Adrenal gland (tissue), 12 donors: Measurements from ENCODE around the gene RPH3AL. TPM values are rescaled to one million over a fixed set of nuclear protein-coding genes. Genes with fewer than 3 reads are reported as not detected.

Experiments
- DNase-seq, 7 donors: peaks; one replicate each; pipeline ENCODE4 v3.0.0-alpha.2; 2019 to 2020
- H3K27ac ChIP-seq, 5 donors: fragments of 200-600 bp; sonication (generic) in 4 of 5; 1 replicate in 3 of 5; 2 replicates in 2 of 5; pipeline versions ENCODE4 v1.5.1 to v1.8.0; 2016 to 2020; ENCODE audit warnings: mild to moderate bottlenecking in 1 of 5
- H3K27me3 ChIP-seq: fragments of 200-600 bp; 2 replicates; pipeline ENCODE4 v1.8.0; 2021
- H3K36me3 ChIP-seq, 2 donors: fragments of 200-600 bp; replicated peaks in 1 of 2; 1 replicate in 1 of 2; 2 replicates in 1 of 2; pipeline versions ENCODE4 v1.5.1 to v1.8.0; 2018 to 2022
- H3K4me1 ChIP-seq, 2 donors: fragments of 200-600 bp; replicated peaks in 1 of 2; 1 replicate in 1 of 2; 2 replicates in 1 of 2; pipeline versions ENCODE4 v1.5.1 to v1.8.0; 2018 to 2021
- H3K4me3 ChIP-seq, 4 donors: fragments of 200-600 bp; sonication (generic) in 3 of 4; one replicate each; pipeline ENCODE4 v1.5.1; 2016 to 2018
- H3K9me3 ChIP-seq, 3 donors: fragments of 200-600 bp; sonication (generic) in 1 of 3; replicated peaks in 1 of 3; 1 replicate in 2 of 3; 2 replicates in 1 of 3; pipeline versions ENCODE4 v1.5.1 to v1.8.0; 2016 to 2021
- POLR2A ChIP-seq, 2 donors: fragments of 450-650 bp; IDR thresholded peaks; one replicate each; pipeline ENCODE4 v1.6.1; 2017; ENCODE audit warnings: antibody characterized with exemption in 2 of 2, mild to moderate bottlenecking in 2 of 2, moderate library complexity in 1 of 2
- WGBS, 4 donors: extraction: QIAGEN DNeasy Blood & Tissue Kit in 2 of 4; methylation state at CpG; one replicate each; pipeline versions ENCODE4 v1.1.5 to v1.1.7; 2013 to 2017; 5-methylcytosine and 5-hydroxymethylcytosine counted together
- intact Hi-C, 2 donors: fragments of 100-400 bp; cut with DNase I; formaldehyde crosslinking; loops; one replicate each; pipeline versions ENCODE4 v1.14.1 to v1.15.0; 2022 to 2023
- polyA plus RNA-seq, 3 donors: library from polyadenylated mRNA; stranded (reverse); fragments of 200-250 nt in 2 of 3; fragments of 350-450 nt in 1 of 3; fragmentation: Illumina TruSeq in 1 of 3; extraction: RNeasy Lipid Tissue Mini Kit (QIAGEN cat#74804) in 1 of 3; gene quantifications; one replicate each; pipeline ENCODE4 v1.2.3, GENCODE V29; 2013 to 2014
- total RNA-seq, 9 donors: library from RNA; depleted of rRNA in 4 of 9; stranded (reverse); fragments of >200 nt in 4 of 9; fragments of 120-200 nt in 1 of 9; fragmentation: NEBNext Ultra II Directional in 1 of 9; extraction: Animal tissue kit (Norgen Biotek cat#: 25700) in 1 of 9; gene quantifications; one replicate each; pipeline versions ENCODE4 v1.1.0 to v1.2.4, GENCODE V29; 2013 to 2023
- TF ChIP-seq, protein P1 (sequence below), 6 experiments: fragments of 450-650 bp in 4 of 6; fragments of 200-600 bp in 2 of 6; sonication (generic) in 1 of 6; IDR thresholded peaks; 1 replicate in 5 of 6; 2 replicates in 1 of 6; pipeline versions ENCODE4 v1.5.1 to v1.8.0; 2016 to 2021; ENCODE audit warnings: antibody characterized with exemption in 6 of 6, mild to moderate bottlenecking in 2 of 6, moderate library complexity in 1 of 6
- donor health status: healthy with polysubstance abuse.
- donor health status: Bipolar disorder and iron deficiency.
- donor health status: DM: yes; HTN: yes; CAD: no.
- donor health status: DM: no; HTN: no; CAD: no.
- donor health status: DM: no; HTN: no; CAD: no.
- donor health status: DM: yes; HTN: yes; CAD: no.

RPH3AL gene
- total and polyA plus RNA-seq, 12 donors = 7.7 to 79.2 (median 33.7) TPM

GRCh38 chr17:382644-383533 is 30.3 kb upstream of the RPH3AL start:
- DNase-seq = peak; percentile 57 to 84 (median 69)
- Histone ChIP-seq H3K4me3 (no peak overlapping the region), H3K36me3 (no peaks in the 10 kb centered on the region), H3K4me1 (peaks cover 7 to 21% of the 10 kb centered on the region in 2 donors), H3K9me3 (no peaks in the 10 kb centered on the region), H3K27ac (peak overlapping the region in 2 of 5 donors; percentile 70 to 79), H3K27me3 (no peaks in the 10 kb centered on the region)
- intact Hi-C loops = loop anchor here in 1 of 2 donors (10.0 kb wide), 1 partner anchor 68 kb away; no protein-coding TSS in a partner anchor
- no peak for TF ChIP-seq POLR2A (IDR thresholded peaks at IDR 0.05)
- TF ChIP-seq, protein P1, sequence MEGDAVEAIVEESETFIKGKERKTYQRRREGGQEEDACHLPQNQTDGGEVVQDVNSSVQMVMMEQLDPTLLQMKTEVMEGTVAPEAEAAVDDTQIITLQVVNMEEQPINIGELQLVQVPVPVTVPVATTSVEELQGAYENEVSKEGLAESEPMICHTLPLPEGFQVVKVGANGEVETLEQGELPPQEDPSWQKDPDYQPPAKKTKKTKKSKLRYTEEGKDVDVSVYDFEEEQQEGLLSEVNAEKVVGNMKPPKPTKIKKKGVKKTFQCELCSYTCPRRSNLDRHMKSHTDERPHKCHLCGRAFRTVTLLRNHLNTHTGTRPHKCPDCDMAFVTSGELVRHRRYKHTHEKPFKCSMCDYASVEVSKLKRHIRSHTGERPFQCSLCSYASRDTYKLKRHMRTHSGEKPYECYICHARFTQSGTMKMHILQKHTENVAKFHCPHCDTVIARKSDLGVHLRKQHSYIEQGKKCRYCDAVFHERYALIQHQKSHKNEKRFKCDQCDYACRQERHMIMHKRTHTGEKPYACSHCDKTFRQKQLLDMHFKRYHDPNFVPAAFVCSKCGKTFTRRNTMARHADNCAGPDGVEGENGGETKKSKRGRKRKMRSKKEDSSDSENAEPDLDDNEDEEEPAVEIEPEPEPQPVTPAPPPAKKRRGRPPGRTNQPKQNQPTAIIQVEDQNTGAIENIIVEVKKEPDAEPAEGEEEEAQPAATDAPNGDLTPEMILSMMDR (IDR thresholded peaks at IDR 0.05) = no peak
- WGBS, 4 donors = 47 to 56% (median 54%) methylated on average over 13 of the region's 13 CpGs

DNA sequence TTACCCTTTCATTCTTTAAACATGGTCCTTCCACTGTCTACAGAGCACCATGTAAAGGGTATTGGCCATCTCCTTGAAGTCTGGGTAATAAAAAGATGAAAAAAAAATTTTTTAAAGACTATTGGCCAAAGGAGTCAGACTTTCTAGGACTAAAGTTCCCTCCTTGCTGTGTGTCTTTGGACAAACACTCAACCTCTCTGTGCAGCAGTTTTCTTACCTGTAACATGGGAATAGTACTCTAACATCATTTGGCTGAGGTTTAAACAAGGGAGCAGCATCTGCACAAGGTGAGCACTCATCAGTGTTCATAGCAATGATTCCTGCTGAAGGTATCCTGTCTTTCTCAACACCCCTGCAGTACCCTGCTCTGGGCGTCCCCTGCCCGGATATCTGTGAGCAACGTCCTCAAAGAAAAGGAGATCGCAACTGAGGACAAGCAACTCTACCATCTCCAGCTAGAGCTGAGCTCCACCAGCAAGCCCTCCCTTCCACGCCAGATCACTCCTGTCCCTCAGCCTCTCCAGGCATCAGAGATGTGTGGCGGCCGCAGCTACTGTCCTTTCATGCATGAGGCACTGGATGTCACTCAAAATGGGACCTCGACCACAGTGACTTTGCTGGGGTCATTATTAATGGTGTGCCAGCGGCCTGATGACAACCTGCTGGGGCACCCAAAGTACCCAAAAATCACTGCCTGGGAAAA is 29.5 kb upstream of the RPH3AL start:
- peak in 1 of 7 donors; percentile 57 for DNase-seq
- TF ChIP-seq, protein P1 (IDR thresholded peaks at IDR 0.05) = no peak
- TF ChIP-seq POLR2A (IDR thresholded peaks at IDR 0.05) = no peak
- H3K4me1 ChIP-seq = peaks cover 7 to 21% of the 10 kb centered on the region in 2 donors
- no peaks in the 10 kb centered on the region for H3K9me3 ChIP-seq
- 74 to 84% (median 77%) methylated on average over 9 of the region's 9 CpGs for WGBS, 4 donors
- H3K27ac ChIP-seq = peak overlapping the region in 1 of 5 donors; percentile 79
- no peaks in the 10 kb centered on the region for H3K36me3 ChIP-seq
- H3K4me3 ChIP-seq = no peak overlapping the region
- intact Hi-C loops = loop anchor here in 1 of 2 donors (10.0 kb wide), 1 partner anchor 67 kb away; no protein-coding TSS in a partner anchor
- H3K27me3 ChIP-seq = no peaks in the 10 kb centered on the region

GRCh38 chr17:381516-381915 is 28.9 kb upstream of the RPH3AL start:
- no peak for DNase-seq
- 63 to 74% (median 72%) methylated on average over 8 of the region's 8 CpGs for WGBS, 4 donors
- intact Hi-C loops = loop anchor here in 1 of 2 donors (10.0 kb wide), 1 partner anchor 67 kb away; no protein-coding TSS in a partner anchor

More at GRCh38 chr17:381516-381915, 28.9 kb upstream of the RPH3AL start:
- TF ChIP-seq, protein P1 (IDR thresholded peaks at IDR 0.05) = no peak
- TF ChIP-seq POLR2A (IDR thresholded peaks at IDR 0.05) = no peak
- H3K27ac ChIP-seq = no peak overlapping the region
- H3K27me3 ChIP-seq = no peaks in the 10 kb centered on the region
- no peaks in the 10 kb centered on the region for H3K9me3 ChIP-seq
- H3K4me3 ChIP-seq = no peak overlapping the region
- peaks cover 7 to 21% of the 10 kb centered on the region in 2 donors for H3K4me1 ChIP-seq
- no peaks in the 10 kb centered on the region for H3K36me3 ChIP-seq
